Trophoblast cell (in vitro differentiated cells and primary cell): Measurements from ENCODE around the gene P2RY6. TPM values are rescaled to one million over a fixed set of nuclear protein-coding genes. Genes with fewer than 3 reads are reported as not detected.

Experiments
- DNase-seq, 2 donors: peaks; one replicate each; pipeline ENCODE4 v3.0.0-alpha.2; 2016
- H2AFZ ChIP-seq: 2 replicates; pipeline ENCODE4 v1.6.1; 2013; ENCODE audit warnings: low read length, moderate library complexity, mild to moderate bottlenecking; ENCODE audit not compliant: insufficient read depth, poor library complexity
- H2AK5ac ChIP-seq: 2 replicates; pipeline ENCODE4 v1.6.1; 2013; ENCODE audit warnings: mild to moderate bottlenecking, low read length
- H2BK120ac ChIP-seq: 2 replicates; pipeline ENCODE4 v1.6.1; 2013; ENCODE audit warnings: low read length, mild to moderate bottlenecking, moderate library complexity; ENCODE audit not compliant: insufficient read depth, poor library complexity
- H2BK12ac ChIP-seq: 2 replicates; pipeline ENCODE4 v1.6.1; 2013; ENCODE audit warnings: mild to moderate bottlenecking, low read length, moderate library complexity
- H2BK5ac ChIP-seq: 2 replicates; pipeline ENCODE4 v1.6.1; 2013; ENCODE audit warnings: low read length, low read depth, moderate library complexity, mild to moderate bottlenecking; ENCODE audit not compliant: poor library complexity
- H3K14ac ChIP-seq: 2 replicates; pipeline ENCODE4 v1.6.1; 2013; ENCODE audit warnings: mild to moderate bottlenecking, low read length
- H3K18ac ChIP-seq: 2 replicates; pipeline ENCODE4 v1.6.1; 2013; ENCODE audit warnings: mild to moderate bottlenecking, low read length
- H3K23ac ChIP-seq: 2 replicates; pipeline ENCODE4 v1.6.1; 2013; ENCODE audit warnings: low read length
- H3K27ac ChIP-seq: 2 replicates; pipeline ENCODE4 v1.5.1; 2013; ENCODE audit warnings: low read depth, mild to moderate bottlenecking, inconsistent platforms, low read length, moderate library complexity
- H3K27me3 ChIP-seq: 2 replicates; pipeline ENCODE4 v1.6.1; 2013; ENCODE audit warnings: inconsistent platforms, mild to moderate bottlenecking, low read length, moderate library complexity; ENCODE audit not compliant: insufficient read depth
- H3K36me3 ChIP-seq, 2 experiments: 1 replicate in 1 of 2; 2 replicates in 1 of 2; pipeline ENCODE4 v1.6.1; 2013; ENCODE audit warnings: low read length in 2 of 2, mild to moderate bottlenecking in 2 of 2, moderate library complexity in 1 of 2; ENCODE audit not compliant: insufficient read depth in 2 of 2, control insufficient read depth in 1 of 2
- H3K4ac ChIP-seq: 2 replicates; pipeline ENCODE4 v1.6.1; 2013; ENCODE audit warnings: low read depth, mild to moderate bottlenecking, low read length, moderate library complexity
- H3K4me1 ChIP-seq, 2 experiments: 1 replicate in 1 of 2; 2 replicates in 1 of 2; pipeline ENCODE4 v1.6.1; 2013; ENCODE audit warnings: low read length in 2 of 2, mild to moderate bottlenecking in 2 of 2, moderate library complexity in 1 of 2; ENCODE audit not compliant: insufficient read depth in 2 of 2, control insufficient read depth in 1 of 2
- H3K4me2 ChIP-seq: 2 replicates; pipeline ENCODE4 v1.6.1; 2013; ENCODE audit warnings: inconsistent platforms, mild to moderate bottlenecking, low read length, moderate library complexity
- H3K4me3 ChIP-seq: 2 replicates; pipeline ENCODE4 v1.5.1; 2013; ENCODE audit warnings: mild to moderate bottlenecking, low read depth, low read length, inconsistent platforms
- H3K79me1 ChIP-seq: one replicate; pipeline ENCODE4 v1.6.1; 2013; ENCODE audit warnings: low read length
- H3K79me2 ChIP-seq: 2 replicates; pipeline ENCODE4 v1.6.1; 2013; ENCODE audit warnings: low read length, mild to moderate bottlenecking; ENCODE audit not compliant: control insufficient read depth, insufficient read depth, poor library complexity
- H3K9ac ChIP-seq: 2 replicates; pipeline ENCODE4 v1.6.1; 2013; ENCODE audit warnings: mild to moderate bottlenecking, low read length
- H3K9me3 ChIP-seq: 2 replicates; pipeline ENCODE4 v1.6.1; 2013; ENCODE audit warnings: low read depth, mild to moderate bottlenecking, control low read depth, inconsistent platforms, low read length; ENCODE audit not compliant: insufficient read depth
- H4K12ac ChIP-seq: 2 replicates; pipeline ENCODE4 v1.6.1; 2013; ENCODE audit warnings: low read depth, mild to moderate bottlenecking, low read length, moderate library complexity
- H4K8ac ChIP-seq: 2 replicates; pipeline ENCODE4 v1.6.1; 2013; ENCODE audit warnings: low read depth, mild to moderate bottlenecking, low read length, moderate library complexity
- H4K91ac ChIP-seq: one replicate; pipeline ENCODE4 v1.6.1; 2013; ENCODE audit warnings: low read depth, mild to moderate bottlenecking, low read length, moderate library complexity
- WGBS: extraction: QIAGEN DNeasy Blood & Tissue Kit; methylation state at CpG from one replicate; pipeline ENCODE4 v1.1.7; 2013; ENCODE audit warnings: missing lambda C conversion rate; ENCODE audit not compliant: insufficient read length, insufficient coverage; ENCODE audit errors: extremely low coverage; 5-methylcytosine and 5-hydroxymethylcytosine counted together
- polyA plus RNA-seq: library from polyadenylated mRNA; stranded (reverse); fragments of 200-250 nt; gene quantifications from 2 replicates; pipeline ENCODE4 v1.2.3, GENCODE V29; 2013

Gene P2RY6
- polyA plus RNA-seq: 45.7 and 47.8 TPM in 2 replicates

GRCh38 chr11:73271936-73272679, at the start of gene P2RY6:
Gene P2RY6 (plus strand): TSS chr11:73272338. CDS start chr11:73296519, 24,181 bp downstream.
- Histone ChIP-seq H3K18ac (peak within 1 kb of the TSS; percentile 79), H3K4me3 (peak within 1 kb of the TSS; percentile 69), H2BK120ac (peak within 1 kb of the TSS; percentile 98), H3K36me3 (peaks cover 0 to 2% of the 10 kb centered on the region in 2 experiments), H3K27me3 (no peaks in the 10 kb centered on the region), H4K91ac (peak within 1 kb of the TSS; percentile 100), H3K4ac (peak within 1 kb of the TSS; percentile 81), H3K9ac (peak within 1 kb of the TSS; percentile 73), H3K14ac (peak within 1 kb of the TSS; percentile 81), H4K8ac (peak within 1 kb of the TSS; percentile 93), H3K4me2 (peak within 1 kb of the TSS; percentile 55), H3K27ac (peak within 1 kb of the TSS; percentile 98), H3K9me3 (no peaks in the 10 kb centered on the region), H2AK5ac (peak within 1 kb of the TSS; percentile 59), H3K4me1 (peaks cover 54 to 59% of the 10 kb centered on the region in 2 experiments), H3K79me2 (peaks cover 29% of the 10 kb centered on the region), H3K23ac (no peak within 1 kb of the TSS), H4K12ac (peak within 1 kb of the TSS; percentile 26), H2BK5ac (peak within 1 kb of the TSS; percentile 99), H2BK12ac (peak within 1 kb of the TSS; percentile 68), H2AFZ (peak within 1 kb of the TSS; percentile 37), H3K79me1 (peaks cover 48% of the 10 kb centered on the region)
- DNase-seq: peak; percentile 90 to 98
- no CpG with 5 or more reads among the region's 17 CpGs for WGBS

GRCh38 chr11:73223998-73224730, 48.0 kb upstream of the P2RY6 start:
- no peak overlapping the region for H3K27ac ChIP-seq
- H2BK12ac ChIP-seq: peak overlapping the region; percentile 55
- peak overlapping the region; percentile 39 for H4K8ac ChIP-seq
- H4K91ac ChIP-seq: peak overlapping the region; percentile 38
- H3K23ac ChIP-seq: no peak overlapping the region
- peaks cover 8% of the 10 kb centered on the region for H3K79me2 ChIP-seq
- H3K36me3 ChIP-seq: no peaks in the 10 kb centered on the region
- no peaks in the 10 kb centered on the region for H3K9me3 ChIP-seq
- no peak overlapping the region for H3K4me2 ChIP-seq
- no peak overlapping the region for H4K12ac ChIP-seq
- peak overlapping the region; percentile 74 for H2BK120ac ChIP-seq
- H3K4me3 ChIP-seq: no peak overlapping the region
- peak overlapping the region; percentile 43 for H3K4ac ChIP-seq
- H3K14ac ChIP-seq: peak overlapping the region; percentile 25
- no peak overlapping the region for H3K9ac ChIP-seq
- H2AFZ ChIP-seq: no peak overlapping the region
- peaks cover 25% of the 10 kb centered on the region for H3K79me1 ChIP-seq
- H3K18ac ChIP-seq: peak overlapping the region; percentile 44
- no CpG with 5 or more reads among the region's 10 CpGs for WGBS
- peaks cover 51 to 54% of the 10 kb centered on the region in 2 experiments for H3K4me1 ChIP-seq
- no peak overlapping the region for H2BK5ac ChIP-seq
- DNase-seq: no peak
- peak overlapping the region; percentile 85 for H2AK5ac ChIP-seq
- no peaks in the 10 kb centered on the region for H3K27me3 ChIP-seq

GRCh38 chr11:73225001-73225686, 47.0 kb upstream of the P2RY6 start:
- H2BK120ac ChIP-seq: peak overlapping the region; percentile 40
- H2BK5ac ChIP-seq: peak overlapping the region; percentile 23
- H2AFZ ChIP-seq: no peak overlapping the region
- peaks cover 56 to 58% of the 10 kb centered on the region in 2 experiments for H3K4me1 ChIP-seq
- peak overlapping the region; percentile 22 for H3K14ac ChIP-seq
- WGBS: no CpG with 5 or more reads among the region's 3 CpGs
- H2BK12ac ChIP-seq: peak overlapping the region; percentile 83
- H3K4ac ChIP-seq: no peak overlapping the region
- peaks cover 9% of the 10 kb centered on the region for H3K79me2 ChIP-seq
- no peak overlapping the region for H3K4me2 ChIP-seq
- H2AK5ac ChIP-seq: peak overlapping the region; percentile 69
- no peak overlapping the region for H3K9ac ChIP-seq
- peak; percentile 74 to 84 for DNase-seq
- no peak overlapping the region for H3K27ac ChIP-seq
- no peaks in the 10 kb centered on the region for H3K36me3 ChIP-seq
- no peak overlapping the region for H3K4me3 ChIP-seq
- no peak overlapping the region for H4K8ac ChIP-seq
- peak overlapping the region; percentile 1 for H3K18ac ChIP-seq
- H3K27me3 ChIP-seq: no peaks in the 10 kb centered on the region
- H4K91ac ChIP-seq: peak overlapping the region; percentile 70
- H3K9me3 ChIP-seq: no peaks in the 10 kb centered on the region
- no peak overlapping the region for H4K12ac ChIP-seq
- H3K79me1 ChIP-seq: peaks cover 30% of the 10 kb centered on the region
- H3K23ac ChIP-seq: no peak overlapping the region

GRCh38 chr11:73225851-73226250, 46.3 kb upstream of the P2RY6 start:
- H3K79me2 ChIP-seq: peaks cover 11% of the 10 kb centered on the region
- peak overlapping the region; percentile 23 for H2BK5ac ChIP-seq
- no peak overlapping the region for H3K4me3 ChIP-seq
- H3K9me3 ChIP-seq: no peaks in the 10 kb centered on the region
- peaks cover 33% of the 10 kb centered on the region for H3K79me1 ChIP-seq
- H3K36me3 ChIP-seq: no peaks in the 10 kb centered on the region
- H3K23ac ChIP-seq: no peak overlapping the region
- H4K8ac ChIP-seq: peak overlapping the region; percentile 10
- H2AK5ac ChIP-seq: peak overlapping the region; percentile 69
- H3K27ac ChIP-seq: no peak overlapping the region
- peak overlapping the region; percentile 50 for H3K4ac ChIP-seq
- H2BK12ac ChIP-seq: peak overlapping the region; percentile 83
- no peak overlapping the region for H2AFZ ChIP-seq
- H3K9ac ChIP-seq: no peak overlapping the region
- H4K91ac ChIP-seq: peak overlapping the region; percentile 70
- no peak for DNase-seq
- peak overlapping the region; percentile 62 for H3K18ac ChIP-seq
- H3K4me2 ChIP-seq: no peak overlapping the region
- peaks cover 56 to 60% of the 10 kb centered on the region in 2 experiments for H3K4me1 ChIP-seq
- H4K12ac ChIP-seq: no peak overlapping the region
- H3K27me3 ChIP-seq: no peaks in the 10 kb centered on the region
- WGBS: no CpG with 5 or more reads among the region's 7 CpGs
- peak overlapping the region; percentile 40 for H2BK120ac ChIP-seq
- peak overlapping the region; percentile 22 for H3K14ac ChIP-seq
